Activated CD4-positive, alpha-beta T cell treated with anti-CD3 and anti-CD28 coated beads, Interleukin-2, Interleukin-4, amounts not matched to agents 100 ng/mL and 50 ng/mL, durations not matched to agents 16 hours and 8 hours (primary cell): Measurements from ENCODE around the gene RIN1.

Experiments
- DNase-seq: peaks from one replicate; pipeline ENCODE4 v3.0.0-alpha.2; 2020; ENCODE audit warnings: low spot score

Gene RIN1

DNA sequence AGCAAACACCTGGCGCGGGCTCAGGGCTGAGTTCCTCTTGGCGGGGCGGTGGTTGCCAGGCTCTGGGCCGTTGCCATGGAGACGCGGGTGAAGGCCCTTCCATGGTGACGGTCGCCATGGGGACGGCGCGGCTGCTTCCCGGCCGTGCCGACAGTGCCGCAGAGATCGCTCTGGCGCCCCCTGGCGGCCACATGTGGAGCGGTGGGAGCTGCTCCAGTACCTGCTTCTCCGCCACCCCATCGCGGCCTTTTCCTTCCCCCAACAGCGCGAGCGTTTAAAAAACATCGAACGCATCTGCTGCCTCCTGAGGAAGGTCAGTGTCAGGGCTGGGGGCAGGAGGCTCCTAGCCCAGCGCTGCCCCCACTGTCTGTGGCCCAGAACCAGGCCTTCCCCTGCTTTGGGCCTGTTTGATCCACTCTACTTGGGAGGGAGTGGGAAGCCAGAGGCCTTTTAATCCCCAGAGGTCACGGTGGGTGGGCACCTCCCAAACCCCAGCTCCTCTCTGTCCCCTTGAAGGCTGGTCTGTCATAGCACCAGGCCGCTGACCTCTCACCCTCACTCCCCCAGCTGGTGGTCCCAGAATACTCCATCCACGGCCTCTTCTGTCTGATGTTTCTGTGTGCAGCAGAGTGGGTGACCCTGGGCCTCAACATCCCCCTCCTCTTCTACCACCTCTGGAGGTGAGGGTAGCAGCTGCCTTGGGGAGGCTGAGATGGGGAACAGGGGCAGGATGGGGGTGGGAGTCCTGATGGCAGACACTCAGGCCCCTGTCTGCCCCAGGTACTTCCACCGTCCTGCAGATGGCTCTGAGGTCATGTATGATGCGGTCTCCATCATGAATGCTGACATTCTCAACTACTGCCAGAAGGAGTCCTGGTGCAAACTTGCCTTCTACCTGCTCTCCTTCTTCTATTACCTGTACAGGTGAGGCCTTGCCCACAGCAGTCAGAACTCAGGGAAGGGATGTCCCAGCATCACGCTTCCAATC, 53.5 kb downstream of the RIN1 start:
- DNase-seq: peak; percentile 99
